Liver (tissue), 9 donors: ENCODE measurements around the gene PREX1. TPM values are rescaled to one million over a fixed set of nuclear protein-coding genes. Genes with fewer than 3 reads are reported as not detected.

ENCODE experiments used
- DNase-seq: peaks from one replicate; pipeline ENCODE4 v3.0.0-alpha.2; 2017; ENCODE audit warnings: low spot score
- H3K27ac ChIP-seq, 2 donors: one replicate each; pipeline ENCODE4 v1.7.0; 2013; ENCODE audit warnings: inconsistent platforms in 2 of 2, low read length in 2 of 2, control low read depth in 1 of 2, low read depth in 1 of 2, mild to moderate bottlenecking in 1 of 2
- H3K27me3 ChIP-seq, 4 donors: one replicate each; pipeline versions ENCODE4 v1.6.1 to v1.7.0; 2013; ENCODE audit warnings: low read length in 3 of 4, inconsistent platforms in 1 of 4, mild to moderate bottlenecking in 1 of 4, moderate library complexity in 1 of 4; ENCODE audit not compliant: control insufficient read depth in 4 of 4, insufficient read depth in 4 of 4
- H3K36me3 ChIP-seq, 4 donors: one replicate each; pipeline versions ENCODE4 v1.6.1 to v1.7.0; 2013; ENCODE audit warnings: low read length in 3 of 4, mild to moderate bottlenecking in 3 of 4, low read depth in 1 of 4, moderate library complexity in 1 of 4; ENCODE audit not compliant: control insufficient read depth in 4 of 4, insufficient read depth in 3 of 4
- H3K4me1 ChIP-seq, 4 donors: one replicate each; pipeline versions ENCODE4 v1.6.1 to v1.7.0; 2013; ENCODE audit warnings: low read length in 3 of 4, mild to moderate bottlenecking in 3 of 4, moderate library complexity in 1 of 4; ENCODE audit not compliant: control insufficient read depth in 4 of 4, insufficient read depth in 4 of 4
- H3K4me3 ChIP-seq, 3 donors: one replicate each; pipeline versions ENCODE4 v1.6.1 to v1.7.0; 2013; ENCODE audit warnings: low read length in 3 of 3, control low read depth in 1 of 3, low read depth in 1 of 3, mild to moderate bottlenecking in 1 of 3
- H3K9ac ChIP-seq, 2 donors: one replicate each; pipeline ENCODE4 v1.7.0; 2013; ENCODE audit warnings: low read length in 2 of 2, mild to moderate bottlenecking in 2 of 2, moderate library complexity in 2 of 2, control low read depth in 1 of 2, low read depth in 1 of 2
- H3K9me3 ChIP-seq, 4 donors: one replicate each; pipeline versions ENCODE4 v1.6.1 to v1.7.0; 2013; ENCODE audit warnings: low read length in 3 of 4; ENCODE audit not compliant: control insufficient read depth in 4 of 4
- EGR1 ChIP-seq, 2 donors: IDR thresholded peaks; 2 replicates each; pipeline ENCODE4 v1.6.1; 2016 to 2018; ENCODE audit warnings: antibody characterized with exemption in 2 of 2, low read depth in 2 of 2
- FOXA2 ChIP-seq: IDR thresholded peaks from 2 replicates; pipeline ENCODE4 v1.6.1; 2016; ENCODE audit warnings: antibody characterized with exemption
- GABPA ChIP-seq, 2 donors: IDR thresholded peaks in 1 of 2; conservative IDR thresholded peaks in 1 of 2; 2 replicates each; pipeline ENCODE4 v1.6.1; 2016; ENCODE audit warnings: antibody characterized with exemption in 2 of 2, mild to moderate bottlenecking in 1 of 2, moderate library complexity in 1 of 2
- HNF4A ChIP-seq, 2 donors: conservative IDR thresholded peaks; 2 replicates each; pipeline ENCODE4 v1.6.1; 2016; ENCODE audit warnings: antibody characterized with exemption in 2 of 2, mild to moderate bottlenecking in 2 of 2
- JUND ChIP-seq, 2 donors: IDR thresholded peaks; 2 replicates each; pipeline ENCODE4 v1.6.1; 2016; ENCODE audit warnings: antibody characterized with exemption in 2 of 2
- NR2F2 ChIP-seq: IDR thresholded peaks from 2 replicates; pipeline ENCODE4 v1.6.1; 2016; ENCODE audit warnings: antibody characterized with exemption
- RAD21 ChIP-seq, 2 donors: IDR thresholded peaks; 2 replicates each; pipeline ENCODE4 v1.6.1; 2016; ENCODE audit warnings: antibody characterized with exemption in 2 of 2, mild to moderate bottlenecking in 2 of 2
- RXRA ChIP-seq, 2 donors: IDR thresholded peaks; 2 replicates each; pipeline ENCODE4 v1.6.1; 2017 to 2018; ENCODE audit warnings: antibody characterized with exemption in 2 of 2, mild to moderate bottlenecking in 1 of 2
- SP1 ChIP-seq: IDR thresholded peaks from 2 replicates; pipeline ENCODE4 v1.6.1; 2018; ENCODE audit warnings: antibody characterized with exemption, mild to moderate bottlenecking
- TAF1 ChIP-seq: conservative IDR thresholded peaks from 2 replicates; pipeline ENCODE4 v1.6.1; 2016; ENCODE audit warnings: antibody characterized with exemption, mild to moderate bottlenecking
- YY1 ChIP-seq: IDR thresholded peaks from 2 replicates; pipeline ENCODE4 v1.6.1; 2016; ENCODE audit warnings: antibody characterized with exemption, mild to moderate bottlenecking
- WGBS: extraction: QIAGEN DNeasy Blood & Tissue Kit; methylation state at CpG from one replicate; pipeline ENCODE4 v1.1.7; 2013; 5-methylcytosine and 5-hydroxymethylcytosine counted together
- polyA plus RNA-seq, 2 donors: library from polyadenylated mRNA; stranded (reverse) in 1 of 2; unstranded in 1 of 2; fragments of 200-250 nt in 1 of 2; fragments of >200 nt in 1 of 2; fragmentation: Nextera tagmentation in 1 of 2; extraction: Ambion mirVana in 1 of 2; gene quantifications; one replicate each; pipeline versions ENCODE4 v1.2.1 to v1.2.3, GENCODE V29; 2013 to 2015
- total RNA-seq, 2 donors: library from RNA; depleted of rRNA; stranded (reverse); fragments of >200 nt; gene quantifications; one replicate each; pipeline ENCODE4 v1.2.3, GENCODE V29; 2014
- TF ChIP-seq, protein P1 (sequence below): IDR thresholded peaks from 2 replicates; pipeline ENCODE4 v1.6.1; 2016; ENCODE audit warnings: antibody characterized with exemption
- TF ChIP-seq, protein P2 (sequence below): fragments of 150-350 bp; IDR thresholded peaks from 2 replicates; pipeline ENCODE4 v1.5.1; 2017; ENCODE audit warnings: improper control_type of control experiment, low read depth, low read length; ENCODE audit not compliant: missing input control
- TF ChIP-seq, protein P3 (sequence below): IDR thresholded peaks from 2 replicates; pipeline ENCODE4 v1.6.1; 2016; ENCODE audit warnings: antibody characterized with exemption, mild to moderate bottlenecking
- TF ChIP-seq, protein P4 (sequence below): IDR thresholded peaks from 2 replicates; pipeline ENCODE4 v1.6.1; 2016; ENCODE audit warnings: antibody characterized with exemption
- TF ChIP-seq, protein P5 (sequence below): IDR thresholded peaks from 2 replicates; pipeline ENCODE4 v1.6.1; 2016; ENCODE audit warnings: antibody characterized with exemption
- donor health status: healthy.
- donor health status: healthy.
- donor health status: healthy.
- donor health status: healthy.
- donor health status: healthy.

Gene PREX1
- total and polyA plus RNA-seq, 4 donors = 2.2 to 18.0 (median 10.8) TPM

DNA sequence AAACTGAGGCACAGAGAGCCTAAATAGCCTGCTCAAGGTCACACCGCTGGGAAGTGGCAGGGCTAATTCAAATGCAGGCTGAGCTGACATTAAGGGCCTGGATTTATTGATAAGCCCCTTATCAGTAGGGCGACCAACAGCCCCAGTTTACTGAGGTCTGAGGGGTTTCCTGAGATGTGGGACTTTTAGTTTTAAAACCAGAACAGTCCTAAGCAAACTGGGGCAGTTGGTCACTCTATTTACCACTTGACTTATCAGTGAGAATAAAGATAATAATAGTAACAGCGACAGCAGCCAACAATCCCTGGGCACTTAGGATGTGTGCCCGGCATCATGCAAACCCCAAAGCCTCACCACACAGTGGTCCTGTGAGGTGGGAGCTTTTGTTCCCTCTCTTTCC lies 27.6 kb downstream of the PREX1 start (continued):
- TF ChIP-seq, protein P1, sequence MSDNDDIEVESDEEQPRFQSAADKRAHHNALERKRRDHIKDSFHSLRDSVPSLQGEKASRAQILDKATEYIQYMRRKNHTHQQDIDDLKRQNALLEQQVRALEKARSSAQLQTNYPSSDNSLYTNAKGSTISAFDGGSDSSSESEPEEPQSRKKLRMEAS = no peak
- TF ChIP-seq FOXA2 = no peak
- TF ChIP-seq, protein P2, sequence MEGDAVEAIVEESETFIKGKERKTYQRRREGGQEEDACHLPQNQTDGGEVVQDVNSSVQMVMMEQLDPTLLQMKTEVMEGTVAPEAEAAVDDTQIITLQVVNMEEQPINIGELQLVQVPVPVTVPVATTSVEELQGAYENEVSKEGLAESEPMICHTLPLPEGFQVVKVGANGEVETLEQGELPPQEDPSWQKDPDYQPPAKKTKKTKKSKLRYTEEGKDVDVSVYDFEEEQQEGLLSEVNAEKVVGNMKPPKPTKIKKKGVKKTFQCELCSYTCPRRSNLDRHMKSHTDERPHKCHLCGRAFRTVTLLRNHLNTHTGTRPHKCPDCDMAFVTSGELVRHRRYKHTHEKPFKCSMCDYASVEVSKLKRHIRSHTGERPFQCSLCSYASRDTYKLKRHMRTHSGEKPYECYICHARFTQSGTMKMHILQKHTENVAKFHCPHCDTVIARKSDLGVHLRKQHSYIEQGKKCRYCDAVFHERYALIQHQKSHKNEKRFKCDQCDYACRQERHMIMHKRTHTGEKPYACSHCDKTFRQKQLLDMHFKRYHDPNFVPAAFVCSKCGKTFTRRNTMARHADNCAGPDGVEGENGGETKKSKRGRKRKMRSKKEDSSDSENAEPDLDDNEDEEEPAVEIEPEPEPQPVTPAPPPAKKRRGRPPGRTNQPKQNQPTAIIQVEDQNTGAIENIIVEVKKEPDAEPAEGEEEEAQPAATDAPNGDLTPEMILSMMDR = no peak

DNA sequence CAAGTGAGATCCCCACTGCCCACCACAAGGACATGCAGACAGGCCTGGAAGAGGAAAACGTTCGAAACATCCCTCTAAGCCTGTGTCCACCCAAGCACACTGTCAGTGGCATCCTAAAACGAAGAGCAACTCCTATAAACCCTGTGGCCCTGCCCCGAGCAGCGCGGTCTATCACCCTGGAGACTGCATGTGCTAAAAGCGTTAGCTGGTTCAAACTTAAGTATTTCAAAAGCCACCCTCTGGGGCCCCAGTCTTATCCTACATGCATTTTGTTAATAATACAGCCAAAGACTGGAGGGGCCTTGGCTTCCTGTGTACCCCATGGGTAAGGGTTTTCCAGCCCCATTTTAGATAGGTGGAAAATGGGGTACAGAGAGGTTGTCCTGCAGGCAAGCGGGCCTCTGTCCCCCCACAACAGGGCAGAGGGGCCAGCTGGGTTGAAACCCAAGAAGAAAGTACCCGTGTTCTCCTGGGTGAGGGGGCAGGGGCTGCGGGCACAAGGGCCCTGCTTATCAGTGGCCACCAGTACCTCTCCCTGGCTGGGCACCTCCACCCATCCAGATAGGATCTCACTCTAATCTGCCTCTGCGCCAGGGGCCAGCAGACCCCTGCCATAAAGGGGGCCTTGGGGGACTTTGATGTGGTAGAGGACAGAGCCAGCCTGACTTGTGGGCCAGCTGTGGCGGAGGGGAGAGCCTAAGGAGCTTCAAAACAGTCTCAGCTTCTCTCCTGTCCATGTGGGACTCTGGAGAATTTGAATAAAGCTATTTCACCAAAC lies 28.3 kb downstream of the PREX1 start:
- Histone ChIP-seq H3K4me1 (peaks cover 0 to 6% (median 3%) of the 10 kb centered on the region in 4 donors), H3K9ac (no peak overlapping the region), H3K4me3 (no peak overlapping the region), H3K27me3 (no peaks in the 10 kb centered on the region), H3K9me3 (no peaks in the 10 kb centered on the region), H3K27ac (no peak overlapping the region), H3K36me3 (no peaks in the 10 kb centered on the region)
- TF ChIP-seq JUND (IDR thresholded peaks at IDR 0.05) (no peak), RAD21 (IDR thresholded peaks at IDR 0.05) (no peak)
- TF ChIP-seq, protein P3, sequence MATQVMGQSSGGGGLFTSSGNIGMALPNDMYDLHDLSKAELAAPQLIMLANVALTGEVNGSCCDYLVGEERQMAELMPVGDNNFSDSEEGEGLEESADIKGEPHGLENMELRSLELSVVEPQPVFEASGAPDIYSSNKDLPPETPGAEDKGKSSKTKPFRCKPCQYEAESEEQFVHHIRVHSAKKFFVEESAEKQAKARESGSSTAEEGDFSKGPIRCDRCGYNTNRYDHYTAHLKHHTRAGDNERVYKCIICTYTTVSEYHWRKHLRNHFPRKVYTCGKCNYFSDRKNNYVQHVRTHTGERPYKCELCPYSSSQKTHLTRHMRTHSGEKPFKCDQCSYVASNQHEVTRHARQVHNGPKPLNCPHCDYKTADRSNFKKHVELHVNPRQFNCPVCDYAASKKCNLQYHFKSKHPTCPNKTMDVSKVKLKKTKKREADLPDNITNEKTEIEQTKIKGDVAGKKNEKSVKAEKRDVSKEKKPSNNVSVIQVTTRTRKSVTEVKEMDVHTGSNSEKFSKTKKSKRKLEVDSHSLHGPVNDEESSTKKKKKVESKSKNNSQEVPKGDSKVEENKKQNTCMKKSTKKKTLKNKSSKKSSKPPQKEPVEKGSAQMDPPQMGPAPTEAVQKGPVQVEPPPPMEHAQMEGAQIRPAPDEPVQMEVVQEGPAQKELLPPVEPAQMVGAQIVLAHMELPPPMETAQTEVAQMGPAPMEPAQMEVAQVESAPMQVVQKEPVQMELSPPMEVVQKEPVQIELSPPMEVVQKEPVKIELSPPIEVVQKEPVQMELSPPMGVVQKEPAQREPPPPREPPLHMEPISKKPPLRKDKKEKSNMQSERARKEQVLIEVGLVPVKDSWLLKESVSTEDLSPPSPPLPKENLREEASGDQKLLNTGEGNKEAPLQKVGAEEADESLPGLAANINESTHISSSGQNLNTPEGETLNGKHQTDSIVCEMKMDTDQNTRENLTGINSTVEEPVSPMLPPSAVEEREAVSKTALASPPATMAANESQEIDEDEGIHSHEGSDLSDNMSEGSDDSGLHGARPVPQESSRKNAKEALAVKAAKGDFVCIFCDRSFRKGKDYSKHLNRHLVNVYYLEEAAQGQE = no peak
- 79% methylated on average over 12 of the region's 12 CpGs for WGBS
- DNase-seq = no peak

DNA sequence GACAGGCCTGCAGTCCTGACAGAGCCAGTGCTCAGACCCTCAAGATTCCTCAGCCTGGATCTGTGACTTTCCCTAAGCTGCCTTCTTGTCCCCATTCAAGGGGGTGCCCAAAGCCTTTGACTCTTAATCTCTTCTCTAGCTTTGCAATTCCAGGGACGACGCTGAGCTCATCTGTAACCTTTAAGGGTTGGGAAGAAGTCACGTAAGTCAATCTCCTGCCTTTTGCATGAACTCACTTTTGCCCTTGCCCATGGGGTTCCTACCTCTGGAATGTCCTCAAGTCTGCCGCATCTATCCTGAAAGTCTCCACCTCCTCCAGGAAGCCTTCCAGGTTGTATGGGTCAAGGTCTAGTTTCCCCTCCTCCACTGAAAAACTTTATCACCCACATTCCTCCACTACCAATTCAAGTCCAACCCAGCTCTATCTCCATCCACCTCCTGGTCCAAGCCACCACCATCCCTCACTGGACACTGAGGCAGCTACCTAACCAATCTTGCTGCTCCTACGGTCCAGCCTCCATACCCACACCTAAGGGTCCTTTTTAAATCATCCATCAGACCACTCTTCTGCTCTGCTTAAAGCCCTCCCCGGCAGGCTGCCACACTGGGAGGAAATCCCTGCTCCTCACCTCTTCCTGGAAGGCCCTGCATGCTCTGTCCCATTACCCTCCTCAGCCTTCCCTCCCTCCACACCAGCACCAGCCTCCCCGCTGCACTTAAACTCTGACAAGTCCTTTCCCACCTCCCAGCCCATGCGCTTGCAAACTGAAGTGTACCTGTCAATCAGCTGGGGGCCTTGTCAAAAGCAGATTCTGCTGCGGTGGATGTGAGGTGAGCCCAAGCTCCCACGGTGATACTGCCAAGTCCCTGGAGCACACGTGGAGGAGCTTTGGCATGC lies 29.7 kb downstream of the PREX1 start:
- H3K36me3 ChIP-seq = no peaks in the 10 kb centered on the region
- 83% methylated on average over 11 of the region's 11 CpGs for WGBS
- H3K27me3 ChIP-seq = no peaks in the 10 kb centered on the region
- H3K9me3 ChIP-seq = no peaks in the 10 kb centered on the region
- no peak for DNase-seq
- H3K27ac ChIP-seq = no peak overlapping the region
- H3K9ac ChIP-seq = no peak overlapping the region
- peaks cover 0 to 6% (median 3%) of the 10 kb centered on the region in 4 donors for H3K4me1 ChIP-seq
- H3K4me3 ChIP-seq = no peak overlapping the region
- TF ChIP-seq, protein P4, sequence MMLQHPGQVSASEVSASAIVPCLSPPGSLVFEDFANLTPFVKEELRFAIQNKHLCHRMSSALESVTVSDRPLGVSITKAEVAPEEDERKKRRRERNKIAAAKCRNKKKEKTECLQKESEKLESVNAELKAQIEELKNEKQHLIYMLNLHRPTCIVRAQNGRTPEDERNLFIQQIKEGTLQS = no peak
- TF ChIP-seq SP1 (no peak), RAD21 (IDR thresholded peaks at IDR 0.05) (no peak), TAF1 (no peak), RXRA (IDR thresholded peaks at IDR 0.05) (no peak), YY1 (no peak), GABPA (IDR thresholded peaks at IDR 0.05 in 1 of 2, conservative IDR thresholded peaks at IDR 0.05 in 1 of 2) (no peak), EGR1 (IDR thresholded peaks at IDR 0.05; ENCODE audit: low read depth in 2 of 2) (no peak), NR2F2 (no peak), HNF4A (conservative IDR thresholded peaks at IDR 0.05) (no peak), JUND (IDR thresholded peaks at IDR 0.05) (no peak)
- TF ChIP-seq, protein P5, sequence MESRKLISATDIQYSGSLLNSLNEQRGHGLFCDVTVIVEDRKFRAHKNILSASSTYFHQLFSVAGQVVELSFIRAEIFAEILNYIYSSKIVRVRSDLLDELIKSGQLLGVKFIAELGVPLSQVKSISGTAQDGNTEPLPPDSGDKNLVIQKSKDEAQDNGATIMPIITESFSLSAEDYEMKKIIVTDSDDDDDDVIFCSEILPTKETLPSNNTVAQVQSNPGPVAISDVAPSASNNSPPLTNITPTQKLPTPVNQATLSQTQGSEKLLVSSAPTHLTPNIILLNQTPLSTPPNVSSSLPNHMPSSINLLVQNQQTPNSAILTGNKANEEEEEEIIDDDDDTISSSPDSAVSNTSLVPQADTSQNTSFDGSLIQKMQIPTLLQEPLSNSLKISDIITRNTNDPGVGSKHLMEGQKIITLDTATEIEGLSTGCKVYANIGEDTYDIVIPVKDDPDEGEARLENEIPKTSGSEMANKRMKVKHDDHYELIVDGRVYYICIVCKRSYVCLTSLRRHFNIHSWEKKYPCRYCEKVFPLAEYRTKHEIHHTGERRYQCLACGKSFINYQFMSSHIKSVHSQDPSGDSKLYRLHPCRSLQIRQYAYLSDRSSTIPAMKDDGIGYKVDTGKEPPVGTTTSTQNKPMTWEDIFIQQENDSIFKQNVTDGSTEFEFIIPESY = no peak
- TF ChIP-seq, protein P2 = no peak
